Stomach (tissue), 4 donors: ENCODE data around the gene AARSD1.

Experiments used
- CTCF ChIP-seq, 7 experiments: fragments of 450-650 bp in 4 of 7; fragments of 200-600 bp in 3 of 7; sonication (generic) in 3 of 7; IDR thresholded peaks; one replicate each; pipeline ENCODE4 v1.5.1; 2016 to 2019; ENCODE audit warnings: antibody characterized with exemption in 7 of 7, control low read depth in 2 of 7, mild to moderate bottlenecking in 1 of 7
- EP300 ChIP-seq: sonication (generic); formaldehyde crosslinking; IDR thresholded peaks from one replicate; pipeline ENCODE4 v1.6.1; 2017; ENCODE audit warnings: antibody characterized with exemption
- POLR2A ChIP-seq, 4 donors: fragments of 450-650 bp; IDR thresholded peaks; one replicate each; pipeline ENCODE4 v1.6.1; 2016; ENCODE audit warnings: antibody characterized with exemption in 4 of 4, control low read depth in 2 of 4, mild to moderate bottlenecking in 1 of 4, moderate library complexity in 1 of 4
- POLR2AphosphoS5 ChIP-seq, 3 donors: sonication (generic); formaldehyde crosslinking; IDR thresholded peaks; one replicate each; pipeline ENCODE4 v1.6.1; 2016; ENCODE audit warnings: antibody characterized with exemption in 3 of 3

GRCh38 chr17:42991471-42991870 lies 27.2 kb upstream of the AARSD1 start:
- TF ChIP-seq POLR2A (IDR thresholded peaks at IDR 0.05) (no peak), CTCF (IDR thresholded peaks at IDR 0.05) (no peak), POLR2AphosphoS5 (IDR thresholded peaks at IDR 0.05) (no peak), EP300 (no peak)
